ENCODE data around the gene KLF11. TPM values are rescaled to one million over a fixed set of nuclear protein-coding genes. Genes with fewer than 3 reads are reported as not detected.
"Not testable (repeated sequence)": the region's sequence is repeated elsewhere in the genome, so short reads cannot be mapped to it uniquely, and the experiment has no call there.

The KLF11 gene
- polyA plus RNA-seq, 12 donors = 23.1 to 30.8 (median 25.2) TPM; not detected in 1

DNA sequence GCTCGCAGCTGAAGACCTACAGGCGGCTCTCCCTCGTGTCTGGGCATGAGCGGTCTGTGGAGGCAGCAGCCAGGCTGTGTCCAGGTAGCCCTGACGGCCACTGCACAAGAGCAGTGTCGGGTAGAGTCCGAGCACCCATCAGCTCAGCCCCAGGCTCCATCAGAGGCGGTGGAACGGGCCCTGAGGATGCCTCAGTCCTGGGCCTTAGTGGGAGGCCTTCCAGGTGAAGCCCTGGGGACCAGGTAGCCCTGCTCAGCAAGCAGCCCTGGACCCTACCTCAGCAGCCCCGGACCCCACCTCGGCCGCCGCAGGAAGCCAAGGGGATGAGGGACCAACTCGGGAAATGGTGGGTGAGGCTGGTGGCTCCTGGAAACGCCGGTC is 21.3 kb upstream of the KLF11 start:
- DNase-seq = no peak

DNA sequence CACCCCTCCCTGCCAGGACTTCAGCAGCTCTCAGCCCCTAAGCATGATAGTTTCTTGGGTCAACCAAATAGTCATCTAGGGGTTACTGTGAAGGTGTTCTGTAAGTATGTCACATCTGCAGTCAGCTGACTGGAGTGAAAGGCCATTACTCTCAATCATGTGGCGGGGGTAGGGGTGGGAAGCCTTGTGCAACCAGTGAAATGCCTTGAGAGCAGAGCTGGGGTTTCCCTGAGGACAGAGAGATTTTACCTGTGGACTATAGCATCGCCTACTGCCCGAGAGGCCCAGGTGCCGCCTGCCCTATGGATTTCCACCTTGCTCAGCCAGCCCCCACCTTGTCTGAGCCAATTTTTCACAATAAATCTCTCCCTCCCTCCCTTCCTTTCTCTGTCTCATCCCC is 20.9 kb upstream of the KLF11 start:
- no peak for DNase-seq

GRCh38 chr2:10022966-10023662 is 20.2 kb upstream of the KLF11 start:
- DNase-seq = no peak

- no peak for DNase-seq
Measured at GRCh38 chr2:10026940-10027569, 16.3 kb upstream of the KLF11 start.

DNA sequence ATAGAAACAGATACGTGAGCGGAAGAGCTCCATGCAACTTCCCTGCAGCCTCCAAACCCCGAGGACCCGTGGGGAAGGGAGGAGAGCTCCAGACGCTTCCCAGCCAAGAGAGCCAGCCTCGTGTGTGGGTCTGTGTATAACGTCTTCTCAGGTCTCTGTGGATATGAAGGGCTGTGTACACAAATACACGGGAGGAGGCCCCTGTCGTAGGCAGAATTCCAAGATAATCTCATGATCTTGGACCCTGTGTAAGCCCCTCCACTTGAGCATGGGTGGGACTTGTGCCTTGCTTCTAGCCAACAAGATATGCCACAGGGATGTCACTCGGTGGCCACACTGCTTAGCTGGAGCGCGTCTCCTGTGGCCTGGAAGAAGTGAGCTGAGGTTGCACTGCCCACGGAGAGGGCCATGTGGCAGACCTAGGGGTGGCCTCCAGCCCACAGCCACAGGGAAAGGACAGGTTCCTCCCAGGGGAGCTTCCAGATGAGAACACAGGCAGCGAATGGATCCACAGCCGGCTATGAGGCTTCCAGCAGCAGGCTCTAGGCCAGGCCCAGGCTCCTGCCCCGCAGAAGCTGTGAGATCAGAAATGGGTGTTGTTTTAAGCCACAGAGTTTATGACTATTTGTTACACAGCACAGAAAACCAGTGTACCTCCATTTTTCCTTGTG is 15.6 kb upstream of the KLF11 start:
- no peak for DNase-seq

DNA sequence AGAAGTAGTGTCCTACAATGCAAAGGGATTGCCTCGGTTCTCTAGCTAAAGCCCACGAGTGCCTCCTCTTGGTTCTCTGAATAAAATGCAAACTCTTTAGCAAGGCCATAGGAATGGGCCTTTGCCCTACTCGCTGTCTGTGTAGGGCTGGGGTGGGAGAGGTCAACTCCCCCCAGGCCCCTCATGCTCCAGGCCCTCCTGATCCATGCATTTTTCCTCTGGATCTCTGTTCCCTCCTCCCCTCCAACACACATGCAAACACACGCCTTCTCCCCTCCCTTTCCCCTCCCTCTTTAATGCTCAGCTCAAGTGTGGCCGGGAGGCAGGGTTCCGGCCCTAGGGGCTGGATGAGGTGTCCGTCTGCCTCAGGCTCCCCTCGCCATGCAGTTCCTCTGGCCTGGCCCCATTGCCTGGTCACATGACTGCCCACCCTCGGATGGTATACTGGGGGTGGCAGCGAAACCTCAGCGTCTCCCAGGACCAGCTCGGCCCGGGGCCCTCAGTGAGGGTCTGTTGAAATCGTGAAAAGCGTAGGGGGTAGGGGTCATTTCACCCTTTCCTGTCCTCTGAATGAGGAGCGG is 14.9 kb upstream of the KLF11 start:
- DNase-seq = no peak

DNA sequence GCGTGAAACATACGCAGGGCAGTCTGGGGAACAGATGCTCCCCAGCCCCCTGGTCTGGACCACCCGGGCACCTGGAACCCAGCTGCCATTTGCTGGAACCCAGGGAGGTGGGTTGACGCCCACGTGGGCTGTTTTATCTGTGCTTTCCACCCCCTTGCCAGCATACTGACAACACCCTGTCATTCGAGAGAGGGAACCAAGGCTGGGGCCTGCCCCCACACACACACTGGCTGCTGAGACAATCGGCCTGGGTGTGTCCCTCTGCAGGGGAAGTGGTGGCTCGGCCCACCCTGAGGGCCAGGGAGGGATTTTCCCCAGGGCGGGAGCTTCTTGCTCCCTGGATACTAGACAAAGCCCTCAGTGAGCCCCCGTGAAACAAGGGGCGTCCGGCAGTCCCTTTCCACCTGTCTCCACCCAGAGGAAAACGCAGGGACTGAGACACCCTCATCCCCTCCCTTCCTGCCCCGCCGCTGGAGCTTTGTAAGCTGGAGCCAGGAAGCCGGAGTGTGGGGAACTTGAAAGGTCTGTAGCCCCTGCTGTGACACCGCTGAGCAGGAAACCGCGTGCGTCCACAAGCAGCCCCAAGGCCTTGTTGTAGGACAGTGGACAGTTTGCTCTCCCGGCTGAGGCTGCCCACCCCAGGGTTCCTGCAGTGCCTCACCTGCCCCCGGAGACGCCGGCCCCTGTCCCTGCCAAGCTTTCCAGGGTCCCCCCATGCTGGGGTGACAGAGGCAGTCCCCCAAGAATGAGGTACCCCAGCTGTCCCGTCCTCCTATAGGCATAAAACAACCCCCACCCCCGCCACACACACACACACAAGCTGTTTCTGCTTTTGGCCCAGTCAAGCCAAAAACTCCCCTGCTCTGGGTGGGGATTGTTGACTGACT is 14.1 kb upstream of the KLF11 start:
- no peak for DNase-seq

- no peak for DNase-seq
Measured at GRCh38 chr2:10029875-10030223, 13.5 kb upstream of the KLF11 start.

DNA sequence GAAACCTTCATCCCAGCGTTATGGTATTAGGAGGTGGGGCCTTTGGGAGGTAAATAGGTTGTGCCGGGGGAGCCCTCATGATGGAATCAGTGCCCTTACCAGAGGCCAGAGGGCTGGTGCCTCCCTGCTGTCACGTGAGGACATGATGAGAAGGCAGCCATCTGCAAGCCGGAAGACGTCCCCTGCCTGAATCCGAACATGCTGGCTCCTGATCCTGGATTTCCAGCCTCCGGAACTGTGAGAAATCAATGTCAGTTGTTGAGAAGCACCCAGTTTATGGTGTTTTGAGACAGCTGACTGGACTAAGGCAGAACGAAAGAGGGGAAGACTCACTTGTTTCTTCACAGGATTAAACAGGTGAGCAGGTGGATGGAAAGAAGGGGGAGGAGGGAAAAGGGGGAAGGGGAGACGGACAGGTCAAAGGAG is 13.0 kb upstream of the KLF11 start:
- no peak for DNase-seq

- DNase-seq = not testable (repeated sequence)
Measured at GRCh38 chr2:10030798-10031197, 12.6 kb upstream of the KLF11 start.

DNA sequence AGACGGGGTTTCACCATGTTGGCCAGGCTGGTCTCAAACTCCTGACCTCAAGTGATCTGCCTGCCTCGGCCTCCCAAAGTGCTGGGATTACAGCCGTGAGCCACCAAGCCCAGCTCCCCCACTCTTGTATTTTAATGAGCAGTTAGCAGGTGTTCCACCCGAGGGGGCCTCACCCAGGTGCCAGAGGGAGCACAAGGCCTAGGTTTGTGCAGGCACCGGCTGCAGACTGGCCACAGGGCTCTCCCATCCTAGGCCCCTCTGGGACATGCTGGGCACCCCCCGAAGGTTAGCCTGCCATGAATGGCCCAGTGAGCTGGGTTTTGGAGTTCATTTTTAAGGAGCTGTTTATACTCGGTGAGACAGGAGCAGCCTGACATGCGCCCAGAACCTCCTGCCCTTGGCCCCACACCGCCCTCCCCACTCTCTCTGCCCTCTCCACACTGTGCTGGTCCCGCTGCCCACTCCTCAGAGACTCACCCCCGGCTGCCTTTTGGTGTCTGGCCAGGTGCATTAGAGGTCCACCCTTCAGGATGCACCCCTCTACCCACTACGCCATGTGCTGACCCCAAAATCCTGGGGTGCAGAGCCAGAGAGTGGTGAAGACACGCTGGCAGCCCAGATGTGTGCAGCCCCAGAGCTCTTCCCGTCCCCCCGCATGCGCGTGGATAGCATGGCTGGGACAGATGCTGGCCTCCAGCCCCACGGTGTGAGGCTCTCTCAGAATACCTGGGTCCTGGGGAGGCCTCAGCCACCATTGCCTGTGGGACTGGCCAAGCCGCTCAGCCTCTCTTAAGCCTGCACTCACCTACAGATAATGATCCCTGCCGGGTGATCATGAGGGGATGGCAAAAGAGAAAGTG is 11.2 kb upstream of the KLF11 start:
- no peak for DNase-seq

DNA sequence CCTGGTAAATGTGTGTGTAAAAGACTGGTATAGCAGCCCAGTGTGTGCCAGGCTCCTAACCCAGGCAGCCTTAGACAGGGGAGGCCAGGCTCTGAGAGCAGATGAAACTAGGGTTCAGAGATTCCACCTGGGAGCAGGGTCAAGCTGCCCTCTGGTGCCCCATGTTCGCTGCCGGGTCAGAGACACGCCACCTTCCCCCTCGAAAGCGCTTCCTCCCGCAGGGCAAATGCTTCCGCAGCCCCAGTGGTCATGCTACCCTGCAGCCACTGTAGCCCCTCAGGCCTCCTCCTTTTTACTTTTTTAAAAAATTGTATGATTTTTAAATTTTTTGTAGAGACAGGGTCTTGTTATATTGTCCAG is 10.6 kb upstream of the KLF11 start:
- no peak for DNase-seq

DNA sequence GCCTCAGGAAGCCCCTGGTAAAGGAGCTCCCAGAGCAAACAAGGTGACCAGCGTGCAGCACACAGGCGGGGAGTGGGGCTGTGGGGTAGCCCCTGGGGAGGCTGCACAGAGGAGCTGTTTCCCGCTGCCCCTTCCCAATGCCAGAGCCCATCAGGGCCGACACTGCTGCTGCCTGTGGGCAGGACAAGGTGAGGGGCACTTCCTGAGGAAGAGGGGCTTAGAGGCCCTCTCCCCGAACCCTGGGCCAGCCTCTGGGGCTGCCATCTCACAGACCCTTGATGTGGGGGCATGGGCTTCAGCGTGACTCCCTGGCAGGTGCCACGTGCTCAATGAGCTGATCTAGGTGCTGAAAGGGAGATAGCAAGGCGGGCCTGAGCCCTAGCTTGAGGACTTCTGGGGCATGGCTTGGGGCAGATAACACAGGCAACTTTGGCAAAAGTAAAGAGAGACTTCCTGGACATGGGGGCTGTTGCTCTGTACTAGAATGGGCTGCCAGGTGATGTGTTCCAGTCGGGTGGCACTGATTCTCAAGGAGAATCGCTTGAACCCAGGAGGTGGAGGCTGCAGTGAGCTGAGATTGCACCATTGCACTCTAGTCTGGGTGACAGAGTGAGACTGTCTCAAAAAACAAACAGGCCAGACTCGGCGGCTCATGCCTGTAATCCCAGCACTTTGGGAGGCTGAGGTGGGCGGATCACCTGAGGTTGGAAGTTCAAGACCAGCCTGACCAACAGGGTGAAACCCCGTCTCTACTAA is 9.9 kb upstream of the KLF11 start:
- DNase-seq = no peak

GRCh38 chr2:10034333-10035052 is 8.9 kb upstream of the KLF11 start:
- no peak for DNase-seq

DNA sequence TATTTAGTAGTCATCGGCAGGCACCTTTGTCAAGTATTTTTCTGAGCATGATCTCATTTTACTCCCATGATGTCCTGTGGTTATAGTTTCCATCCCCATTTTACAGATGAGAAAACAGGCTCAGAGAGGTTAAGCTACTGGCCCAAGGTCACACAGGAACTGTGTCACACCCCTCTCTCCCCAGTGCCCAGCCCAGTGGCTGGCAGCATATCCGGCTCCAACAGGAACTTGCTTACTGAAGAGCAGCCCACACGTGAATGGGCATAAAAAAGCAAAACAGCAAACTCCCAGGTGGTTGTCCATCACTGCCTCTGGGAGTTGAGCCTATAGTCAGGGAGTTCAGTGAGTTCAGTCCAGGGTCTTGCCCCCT is 8.3 kb upstream of the KLF11 start:
- no peak for DNase-seq

- DNase-seq = no peak
Measured at GRCh38 chr2:10035633-10036032, 7.7 kb upstream of the KLF11 start.

- no peak for DNase-seq
Measured at GRCh38 chr2:10036095-10036884, 7.1 kb upstream of the KLF11 start.

DNA sequence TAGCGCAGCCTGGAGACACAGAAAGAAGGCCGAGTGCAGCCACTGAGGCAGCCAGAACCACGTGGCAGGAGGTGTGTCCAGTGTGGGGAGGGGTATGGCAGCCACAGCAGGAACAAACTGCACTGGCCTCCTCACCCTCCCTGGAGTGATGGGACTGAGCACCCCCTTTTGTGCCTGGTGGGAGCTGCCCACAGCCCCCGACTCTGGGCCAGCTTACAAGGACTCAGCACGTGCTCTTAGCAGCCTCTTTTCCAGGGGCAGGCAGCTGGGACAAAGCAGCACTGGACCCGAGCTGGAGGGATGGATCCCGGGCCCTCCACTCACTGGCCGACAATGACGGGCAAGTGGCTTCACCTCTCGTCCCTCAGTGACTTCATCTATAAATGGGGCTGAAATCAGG is 5.2 kb upstream of the KLF11 start:
- no peak for DNase-seq

GRCh38 chr2:10038716-10039115 is 4.6 kb upstream of the KLF11 start:
- DNase-seq = no peak

Data from muscle of arm (tissue), 12 donors.